K562 (cell line): Measurements from ENCODE around the gene PDLIM4. TPM values are rescaled to one million over a fixed set of nuclear protein-coding genes. Genes with fewer than 3 reads are reported as not detected.

ENCODE experiments used
- CBX1 ChIP-seq: sonication (generic); IDR thresholded peaks from 2 replicates; pipeline ENCODE4 v1.6.1; 2016; ENCODE audit warnings: antibody characterized with exemption, low read depth, mild to moderate bottlenecking
- HNRNPL ChIP-seq: fragments of 200-400 bp; formaldehyde crosslinking; IDR thresholded peaks from 2 replicates; pipeline ENCODE4 v1.6.1; 2017; ENCODE audit warnings: low read depth, mild to moderate bottlenecking, low read length
- NR4A1 ChIP-seq, 2 experiments: fragments of 250-450 bp in 1 of 2; fragments of 450-650 bp in 1 of 2; sonication (Bioruptor Pico) in 1 of 2; IDR thresholded peaks; 2 replicates each; pipeline versions ENCODE4 v1.4.0 to v1.6.1; 2016 to 2020; ENCODE audit warnings: mild to moderate bottlenecking in 2 of 2, missing compliant biosample characterization in 1 of 2, missing genetic modification characterization in 1 of 2, moderate library complexity in 1 of 2
- REST ChIP-seq, 2 experiments: fragments of 450-650 bp; formaldehyde crosslinking in 1 of 2; IDR thresholded peaks; 2 replicates each; pipeline versions ENCODE4 v1.4.0 to v1.6.1; 2014 to 2020; ENCODE audit warnings: mild to moderate bottlenecking in 2 of 2, borderline replicate concordance in 1 of 2, low read depth in 1 of 2
- STAT6 ChIP-seq: sonication (generic); formaldehyde crosslinking; IDR thresholded peaks from 2 replicates; pipeline ENCODE4 v1.8.1; 2023; ENCODE audit warnings: mild to moderate bottlenecking, missing genetic modification reagents
- TARDBP ChIP-seq: fragments of 450-650 bp; IDR thresholded peaks from 2 replicates; pipeline ENCODE4 v1.6.1; 2016
- ZBTB2 ChIP-seq: fragments of 450-650 bp; IDR thresholded peaks from 2 replicates; pipeline ENCODE4 v1.6.1; 2016; ENCODE audit warnings: antibody characterized with exemption
- ZNF592 ChIP-seq: fragments of 450-650 bp; IDR thresholded peaks from 2 replicates; pipeline ENCODE4 v1.6.1; 2017; ENCODE audit warnings: antibody characterized with exemption, mild to moderate bottlenecking
- polyA plus RNA-seq, 8 experiments: library from polyadenylated mRNA; depleted of rRNA in 4 of 8; stranded (reverse) in 5 of 8; unstranded in 3 of 8; fragments of >200 nt; fragmentation: Nextera tagmentation in 2 of 8; fragmentation: Illumina TruSeq in 1 of 8; extraction: Ambion mirVana in 2 of 8; extraction: Trizol in 1 of 8; gene quantifications; 2 replicates each; pipeline versions ENCODE4 v1.2.1 to v1.2.3, GENCODE V29; 2011 to 2014; ENCODE audit warnings: inconsistent platforms in 1 of 8, missing spikeins in 1 of 8
- total RNA-seq, 7 experiments: library from RNA; depleted of rRNA in 6 of 7; stranded (reverse); fragments of >200 nt in 6 of 7; fragmentation: Illumina TruSeq in 2 of 7; extraction: Trizol in 2 of 7; gene quantifications; 2 replicates each; pipeline versions ENCODE4 v1.2.1 to v1.2.3, GENCODE V29; 2011 to 2021; ENCODE audit warnings: low replicate concordance in 1 of 7

The PDLIM4 gene
- total and polyA plus RNA-seq, 9 of the 15 experiments (the other 6 are each of a cell fraction or from before 2014, with no cell fraction given): 0.28 to 32.8 (median 13.1) TPM

GRCh38 chr5:132272311-132273210 is 15.1 kb downstream of the PDLIM4 start (continued):
- peak; percentile 79 for TF ChIP-seq REST (IDR thresholded peaks at IDR 0.05; ENCODE audit: borderline replicate concordance)
- no peak for TF ChIP-seq REST (CRISPR knock-in tag; IDR thresholded peaks at IDR 0.05; ENCODE audit: low read depth)
- peak; percentile 64; the same call in 1 of the 2 replicates for TF ChIP-seq ZNF592
- TF ChIP-seq HNRNPL: no peak
- no peak for TF ChIP-seq CBX1
- no peak for TF ChIP-seq TARDBP
- 0 out of 2 replicates have a peak, but pooled peaks have one; percentile 20 for TF ChIP-seq ZBTB2
- no peak for TF ChIP-seq STAT6 (CRISPR knock-in tag)
- TF ChIP-seq NR4A1 (CRISPR knock-in tag; IDR thresholded peaks at IDR 0.05): no peak
- TF ChIP-seq NR4A1 (tag; IDR thresholded peaks at IDR 0.05): 0 out of 2 replicates have a peak, but pooled peaks have one; percentile 45
